NCI-H2029 (cell line): ENCODE results near the gene GSX2.
"Not testable (repeated sequence)": the region's sequence is repeated elsewhere in the genome, so short reads cannot be mapped to it uniquely, and the experiment has no call there.

Experiments used
- DNase-seq: peaks from one replicate; lab custom pipeline; 2025; lab: John Stamatoyannopoulos, UW

GSX2 gene

GRCh38 chr4:54103190-54103574, 3.2 kb downstream of the GSX2 start:
- no peak for DNase-seq

- DNase-seq = no peak
Measured at GRCh38 chr4:54104907-54105306, 4.9 kb downstream of the GSX2 start.

DNA sequence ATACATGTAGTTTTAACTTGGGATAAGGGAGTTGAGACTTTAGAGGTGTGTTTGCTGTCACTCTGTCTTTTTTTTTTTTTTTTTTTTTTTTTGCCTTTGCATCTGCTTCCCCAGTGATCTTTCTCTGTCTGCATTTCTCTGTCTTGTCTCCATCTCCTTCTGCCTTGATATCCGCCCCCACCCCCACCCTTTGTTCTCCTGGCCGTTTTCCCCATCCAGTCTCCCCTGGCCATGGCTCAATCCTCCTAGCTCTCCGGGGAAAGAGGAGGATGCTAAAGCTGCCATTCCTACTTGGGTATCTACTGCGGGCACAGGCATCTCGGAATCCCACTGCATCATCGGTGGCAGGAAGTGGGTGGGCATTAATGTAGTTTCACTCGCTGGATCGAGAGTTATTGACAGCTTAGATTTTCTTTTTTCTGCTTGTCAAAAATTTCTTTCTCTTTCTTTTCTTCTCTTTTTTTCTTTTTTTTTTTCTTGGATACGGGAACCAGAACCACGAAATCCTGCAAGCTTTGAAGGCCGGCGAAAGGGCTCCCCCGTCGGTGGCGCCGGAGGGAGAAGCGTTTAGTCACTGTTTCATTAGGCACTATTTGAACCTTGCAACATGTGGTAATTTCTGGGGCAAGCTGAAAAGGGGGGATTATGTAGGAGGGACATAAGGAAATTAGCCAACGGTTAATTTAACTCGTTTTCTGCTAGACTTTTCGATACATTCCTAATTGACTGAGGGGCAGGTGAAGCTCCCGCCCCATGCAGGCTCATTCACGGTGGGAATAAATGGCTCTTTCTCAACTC, 8.2 kb downstream of the GSX2 start:
- DNase-seq = no peak

- no peak for DNase-seq
Measured at GRCh38 chr4:54109241-54110018, 9.5 kb downstream of the GSX2 start.

GRCh38 chr4:54110019-54110416, 10.1 kb downstream of the GSX2 start:
- DNase-seq = no peak

GRCh38 chr4:54113206-54113605, 13.2 kb downstream of the GSX2 start:
- DNase-seq = not testable (repeated sequence)

- not testable (repeated sequence) for DNase-seq
Measured at GRCh38 chr4:54116246-54116645, 16.3 kb downstream of the GSX2 start.

DNA sequence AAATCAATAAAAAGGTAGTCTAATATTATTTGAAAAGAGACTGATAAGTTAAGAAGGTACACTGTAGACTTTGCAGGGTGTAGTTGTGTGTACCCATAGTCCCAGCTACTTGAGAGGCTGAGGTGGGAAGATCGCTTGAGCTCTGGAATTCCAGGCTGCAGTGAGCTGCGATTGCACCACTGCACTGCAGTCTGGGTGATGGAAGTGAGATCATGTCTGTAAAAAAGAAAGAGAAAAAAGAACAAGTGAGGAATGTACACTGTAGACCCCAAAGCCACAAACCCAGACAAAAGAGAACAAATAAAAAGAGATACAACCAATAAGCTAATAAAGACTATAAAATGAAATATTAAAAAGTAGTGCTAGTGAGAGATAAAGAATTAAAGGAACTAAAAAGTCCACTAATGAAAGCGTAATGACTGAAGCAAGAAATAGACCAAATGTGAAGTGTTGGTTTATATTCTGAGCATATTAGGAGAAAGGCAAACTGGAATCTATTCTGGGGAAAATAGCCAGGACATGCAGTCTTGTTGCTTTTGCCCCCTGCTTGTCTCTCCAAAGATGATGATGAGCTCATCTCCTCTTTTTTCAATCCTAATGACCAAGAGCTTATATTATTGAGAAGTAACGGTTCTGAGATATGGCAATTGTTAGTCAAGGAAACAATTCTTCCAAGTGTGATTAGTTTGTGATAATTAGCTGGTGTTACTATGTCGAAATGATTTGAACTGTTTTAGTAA, 19.1 kb downstream of the GSX2 start:
- no peak for DNase-seq

DNA sequence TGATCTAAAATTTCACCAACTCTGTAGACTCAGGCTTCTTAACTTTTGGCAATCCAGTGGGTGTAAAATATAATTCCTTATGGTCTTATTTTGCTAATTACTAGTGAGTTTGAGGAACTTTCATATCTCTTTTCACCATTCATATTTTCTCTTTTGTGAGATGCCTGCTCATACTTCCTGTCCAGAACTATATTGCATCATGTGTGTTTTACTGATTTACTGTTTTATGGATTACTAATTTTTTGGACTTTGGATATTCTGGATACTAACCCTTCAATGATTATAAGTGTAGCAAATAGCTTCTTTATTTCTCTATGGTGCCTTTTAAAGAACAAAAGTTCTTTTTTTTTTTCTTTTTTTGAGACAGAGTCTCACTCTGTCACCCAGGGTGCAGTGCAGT, 20.6 kb downstream of the GSX2 start:
- DNase-seq = no peak

DNA sequence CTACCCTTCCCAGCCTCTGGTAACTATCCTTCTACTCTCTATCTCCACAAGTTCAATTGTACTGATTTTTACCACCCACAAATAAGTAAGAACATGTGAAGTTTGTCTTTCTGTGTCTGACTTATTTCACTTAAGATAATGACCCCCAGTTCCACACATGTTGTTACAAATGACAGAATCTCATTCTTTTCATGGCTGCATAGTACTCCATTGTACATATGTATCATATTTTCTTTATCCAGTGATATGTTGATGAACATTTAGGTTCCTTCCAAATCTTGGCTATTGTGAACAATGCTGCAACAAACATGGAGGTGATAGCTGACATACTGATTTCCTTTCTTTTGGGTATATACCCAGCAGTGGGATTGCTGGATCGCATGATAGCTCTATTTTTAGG, 27.7 kb downstream of the GSX2 start:
- no peak for DNase-seq

GRCh38 chr4:54128694-54129093, 28.7 kb downstream of the GSX2 start:
- DNase-seq = not testable (repeated sequence)

DNA sequence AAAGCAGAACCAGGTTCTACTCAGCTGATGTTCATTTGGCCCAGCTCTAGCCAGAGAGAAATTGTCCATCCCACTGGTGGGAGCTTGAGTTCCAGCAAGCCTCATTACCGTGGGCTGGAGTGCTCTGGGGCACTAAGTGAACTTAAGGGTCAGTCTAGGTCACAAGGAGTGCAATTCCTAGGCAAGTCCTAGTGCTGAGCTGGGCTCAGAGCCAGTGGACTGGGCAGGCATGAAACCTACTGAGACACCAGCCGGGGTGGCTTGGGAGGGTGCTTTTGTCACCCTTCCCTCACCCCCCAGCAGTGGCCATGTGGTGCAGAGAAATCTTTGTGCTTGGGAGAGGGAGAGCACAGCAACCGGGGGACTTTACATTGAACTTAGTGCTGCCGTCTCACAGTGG, 39.4 kb downstream of the GSX2 start:
- DNase-seq = no peak

DNA sequence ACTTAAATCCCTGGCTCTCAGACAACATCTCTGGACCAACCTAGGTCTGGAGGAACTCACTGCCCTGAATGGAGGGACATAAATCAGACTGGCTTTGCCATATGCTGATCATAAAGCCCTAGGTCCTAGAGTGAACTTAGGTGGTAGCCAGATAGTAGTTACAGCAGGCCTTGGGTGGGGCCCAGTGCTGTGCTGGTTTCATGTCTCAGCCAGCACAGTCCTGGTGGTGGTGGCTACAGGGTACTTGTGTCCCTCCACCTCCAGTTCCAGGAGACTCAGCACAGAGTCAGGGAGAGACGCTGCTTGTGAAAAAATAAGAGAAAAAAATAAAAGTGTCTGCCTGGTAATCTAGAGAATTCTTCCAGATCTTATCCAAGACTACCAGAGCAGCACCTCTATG, 40.3 kb downstream of the GSX2 start:
- no peak for DNase-seq

GRCh38 chr4:54144199-54144598, 44.2 kb downstream of the GSX2 start:
- DNase-seq = no peak

GRCh38 chr4:54144661-54145171, 44.8 kb downstream of the GSX2 start:
- DNase-seq = no peak

- no peak for DNase-seq
Measured at GRCh38 chr4:54146139-54146538, 46.2 kb downstream of the GSX2 start.

- no peak for DNase-seq
Measured at GRCh38 chr4:54149323-54149722, 49.4 kb downstream of the GSX2 start.
